ENCODE data around the gene RPS6KA5.
"Not testable (repeated sequence)": the region's sequence is repeated elsewhere in the genome, so short reads cannot be mapped to it uniquely, and the experiment has no call there.

Gene RPS6KA5

DNA sequence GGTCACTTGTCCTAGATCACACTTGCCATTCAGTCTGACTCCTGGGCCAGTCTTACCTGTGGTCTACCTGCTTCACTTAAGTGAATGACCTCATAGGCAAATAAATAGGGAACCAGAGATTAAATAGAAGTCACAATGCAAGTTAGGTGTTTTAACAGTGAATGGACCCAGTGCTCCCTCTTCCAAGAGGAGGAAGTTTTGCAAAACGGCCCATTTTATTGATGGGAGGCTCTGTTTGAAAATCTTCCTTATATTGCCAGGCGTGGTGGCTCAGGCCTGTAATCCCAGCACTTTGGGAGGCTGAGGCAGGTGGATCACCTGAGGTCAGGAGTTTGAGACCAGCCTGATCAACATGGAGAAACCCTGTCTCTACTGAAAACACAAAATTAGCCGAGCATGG, 79.8 kb downstream of the RPS6KA5 start:
- DNase-seq = not testable (repeated sequence)

DNA sequence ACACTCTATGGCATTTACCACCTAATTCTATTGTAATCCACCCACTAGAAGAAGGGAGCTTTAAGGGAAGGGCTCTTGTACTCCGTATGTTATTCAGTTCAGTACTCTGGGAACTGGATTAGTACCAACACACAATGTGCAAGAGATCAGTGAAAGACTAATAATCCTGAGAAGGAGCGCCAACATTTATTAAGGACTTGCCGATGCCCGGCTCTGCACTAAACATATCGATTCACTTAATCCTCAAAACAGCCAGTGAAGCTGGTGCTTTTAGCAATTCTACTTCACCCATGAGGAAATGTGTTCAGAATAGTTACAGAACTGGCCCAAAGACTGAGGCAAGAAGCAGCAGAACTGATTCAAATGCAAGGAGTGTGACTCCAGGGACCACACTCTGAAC, 80.9 kb downstream of the RPS6KA5 start:
- no peak for DNase-seq

DNA sequence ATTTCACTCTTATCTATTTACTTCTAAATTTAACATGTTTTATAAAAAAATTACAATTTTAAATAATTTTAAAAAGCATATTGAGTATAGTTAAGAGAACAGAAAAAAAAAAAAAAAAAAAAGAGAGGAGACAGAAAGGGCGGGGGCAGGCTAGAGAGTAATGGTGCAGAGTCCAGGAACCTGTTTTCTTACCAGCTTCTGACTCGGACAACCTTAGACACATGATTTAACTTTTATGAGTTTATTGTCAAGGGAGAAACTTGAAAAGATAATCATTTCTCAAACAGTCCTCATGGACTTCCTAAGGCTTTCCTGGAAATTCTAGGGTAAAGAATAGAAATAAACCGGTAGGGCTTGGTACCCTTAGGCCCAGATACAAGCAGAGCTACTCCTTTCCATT, 84.3 kb downstream of the RPS6KA5 start:
- DNase-seq = no peak

DNA sequence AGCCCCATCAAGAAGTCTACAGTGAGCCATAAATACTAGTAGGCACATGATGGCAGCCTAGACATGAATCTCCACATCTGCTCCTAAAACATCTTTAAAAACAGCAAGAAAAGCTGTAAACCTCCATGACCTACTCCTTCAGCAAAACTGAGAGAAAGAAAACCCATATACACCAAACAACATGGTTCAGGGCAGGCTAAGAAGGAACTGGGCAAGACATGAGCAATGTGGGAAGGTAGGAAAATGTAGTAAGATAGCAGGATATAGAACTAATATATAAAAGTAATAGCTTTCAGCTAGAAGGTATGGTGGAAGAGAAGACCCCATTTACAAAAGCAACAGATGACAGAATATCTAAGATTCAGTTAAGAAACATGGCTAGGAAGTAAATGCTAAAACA, 88.8 kb downstream of the RPS6KA5 start:
- DNase-seq = no peak

DNA sequence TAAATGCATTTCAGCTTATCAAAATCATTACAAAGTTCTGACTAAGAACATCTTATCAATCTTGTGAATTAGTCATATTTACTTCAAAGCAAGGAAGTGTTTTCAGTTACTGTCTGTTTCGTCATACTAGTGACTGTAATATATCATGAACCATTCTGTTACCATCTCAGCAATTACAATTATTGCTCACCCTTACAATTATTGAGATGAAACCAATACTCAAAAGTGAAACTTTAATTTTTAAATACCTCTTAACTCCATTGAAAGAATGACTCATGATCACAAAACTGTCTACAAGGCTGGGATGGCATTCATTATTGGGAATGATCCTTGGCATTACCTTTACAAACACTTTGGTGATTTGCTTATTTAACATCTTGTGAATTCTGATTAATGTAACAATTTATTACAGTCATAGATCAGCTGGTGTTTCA, 90.3 kb downstream of the RPS6KA5 start:
- no peak for DNase-seq

DNA sequence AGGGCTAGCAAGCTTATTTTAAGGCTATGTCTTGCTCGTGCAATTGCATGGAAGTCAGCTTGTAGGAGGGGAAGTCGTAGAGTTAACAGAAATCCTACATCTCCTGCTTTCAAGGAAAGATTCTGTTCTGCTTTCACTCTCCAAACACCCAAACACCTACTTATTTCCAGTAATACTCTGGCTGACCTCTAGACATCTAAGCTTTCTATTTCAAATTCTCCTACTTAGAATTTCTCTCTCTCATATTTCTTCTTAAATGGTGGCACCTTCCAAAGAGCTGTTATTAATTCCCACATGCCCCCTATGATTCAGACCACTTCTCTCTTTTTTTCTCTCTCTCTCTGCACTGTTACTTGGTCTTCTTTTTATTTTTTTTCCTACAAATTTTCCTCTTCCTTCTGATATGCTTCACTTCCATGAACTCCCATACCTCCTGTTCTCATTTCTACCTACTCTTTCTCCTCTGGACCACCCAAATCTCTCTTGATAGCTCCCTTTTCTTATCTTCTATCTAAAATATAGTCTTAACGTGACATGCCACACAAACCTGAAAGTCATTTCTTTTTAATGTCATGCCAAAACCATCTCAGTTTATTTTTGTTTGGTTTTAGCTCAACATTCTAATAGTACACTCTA, 90.8 kb downstream of the RPS6KA5 start:
- DNase-seq = no peak

DNA sequence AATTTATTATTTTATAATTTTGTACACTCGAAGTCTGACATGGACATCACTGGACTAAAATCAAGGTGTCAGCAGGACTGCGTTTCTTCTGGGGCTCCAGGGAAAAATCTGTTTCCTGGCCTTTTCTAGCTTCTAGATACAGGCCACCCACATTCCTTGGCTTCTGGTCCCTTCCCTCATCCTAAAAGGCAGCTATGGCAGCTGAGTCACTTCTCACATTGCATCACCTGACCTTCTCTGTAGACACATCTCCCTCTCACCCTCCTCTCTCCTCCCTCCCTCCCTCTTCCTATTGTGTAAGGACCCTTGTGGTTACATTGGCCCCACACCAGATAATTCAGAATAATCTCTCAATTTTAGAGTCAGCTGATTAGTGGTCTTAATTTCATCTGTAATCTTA, 92.4 kb downstream of the RPS6KA5 start:
- DNase-seq = no peak

DNA sequence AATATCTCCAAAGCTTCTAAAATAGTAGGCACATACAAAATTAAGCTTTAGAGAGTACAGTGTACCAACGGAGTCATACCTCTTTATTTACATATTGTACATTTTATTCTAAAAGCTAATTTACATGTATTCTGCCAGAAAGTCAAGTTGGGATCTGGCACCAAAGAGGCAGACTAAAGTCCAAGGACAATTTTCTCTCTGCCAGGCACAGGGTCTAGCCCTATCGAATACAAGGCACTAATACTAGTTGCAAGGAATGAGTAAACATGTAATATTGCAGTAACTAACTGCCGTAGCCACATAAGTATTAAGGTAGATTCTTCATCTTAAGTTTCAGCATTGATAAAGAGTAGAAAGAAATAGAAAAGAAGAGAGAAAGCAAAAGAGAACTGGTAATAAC, 93.9 kb downstream of the RPS6KA5 start:
- no peak for DNase-seq

DNA sequence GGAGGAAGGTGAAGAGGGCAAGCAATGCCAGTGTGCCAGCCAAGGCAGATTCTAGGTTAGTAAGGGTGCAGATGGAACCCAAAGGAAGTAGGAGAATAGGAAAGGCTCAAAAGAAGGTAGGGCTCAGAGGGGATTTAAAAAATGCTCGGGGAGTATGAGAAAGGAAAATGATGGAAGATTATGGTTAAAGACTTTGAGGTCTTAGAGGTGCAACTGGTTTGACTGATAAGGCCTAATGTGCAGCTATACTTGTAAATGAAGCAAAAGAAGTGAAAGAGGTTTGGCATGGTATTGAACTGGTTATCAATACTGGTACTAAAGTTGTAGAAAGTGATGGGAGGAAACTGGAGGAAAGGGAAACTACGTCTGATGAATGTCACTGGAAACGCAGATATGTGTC, 94.7 kb downstream of the RPS6KA5 start:
- no peak for DNase-seq

DNA sequence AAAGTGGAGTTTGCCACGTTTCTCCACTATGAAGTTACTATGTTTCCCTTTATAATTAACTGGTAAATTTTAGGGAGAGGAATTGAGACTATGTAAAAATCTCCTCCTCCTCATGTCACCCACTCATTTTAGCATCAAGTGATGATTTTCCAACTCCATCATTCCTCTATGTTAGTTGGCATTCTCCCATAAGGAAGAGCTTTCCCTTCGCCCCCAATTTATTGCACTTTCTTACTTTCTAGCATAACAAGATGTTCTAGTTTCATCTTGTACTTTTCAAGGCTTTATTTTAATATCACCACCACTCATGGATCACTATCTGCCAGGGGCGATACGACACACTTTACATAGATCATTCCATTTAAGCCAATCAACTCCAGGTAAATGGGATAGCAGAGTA, 97.1 kb downstream of the RPS6KA5 start:
- DNase-seq = no peak

DNA sequence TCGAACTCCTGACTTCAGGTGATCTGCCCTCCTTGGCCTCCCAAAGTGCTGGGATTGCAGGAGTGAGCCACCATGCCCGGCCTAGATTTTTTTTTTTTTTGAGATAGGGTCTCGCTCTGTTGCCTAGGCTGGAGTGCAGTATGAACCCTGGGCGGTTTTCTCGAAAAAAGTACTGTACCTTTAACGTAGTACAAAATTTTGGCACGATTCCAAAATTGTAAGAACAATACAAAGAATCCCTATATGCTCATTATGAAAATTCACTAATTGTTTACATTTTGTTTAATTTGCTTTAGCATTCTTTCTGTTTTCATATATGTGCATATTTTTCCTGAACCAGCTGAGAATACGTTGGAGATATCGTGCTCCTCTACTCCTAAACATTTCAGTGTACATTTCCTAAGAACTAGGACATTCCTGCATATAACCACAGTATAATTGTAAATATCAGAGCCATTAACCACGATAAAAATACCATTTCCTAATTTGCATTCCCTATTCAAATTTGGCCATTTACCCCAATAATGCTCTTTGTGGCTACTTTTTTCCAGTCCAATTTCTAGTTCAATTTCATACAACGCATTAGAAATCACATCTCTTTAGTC, 97.8 kb downstream of the RPS6KA5 start:
- no peak for DNase-seq

DNA sequence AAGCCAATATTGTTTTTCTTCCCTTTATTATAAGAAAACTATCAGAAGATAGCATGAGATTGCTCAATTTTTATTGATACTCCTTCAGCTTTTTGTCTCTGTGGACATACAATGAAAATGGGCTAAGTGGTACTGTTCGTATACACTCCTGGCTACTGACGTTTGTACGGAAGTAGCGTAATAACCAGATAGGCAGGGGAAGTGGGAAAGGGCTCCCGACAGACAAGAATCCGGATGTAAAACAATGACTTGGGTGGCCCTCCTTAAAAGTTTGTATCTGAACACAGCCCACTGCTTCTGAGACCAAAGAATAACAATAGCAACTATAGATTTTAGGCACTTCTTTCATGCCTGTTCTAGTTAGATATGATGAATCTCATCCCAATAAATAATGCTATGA, 99.6 kb downstream of the RPS6KA5 start:
- DNase-seq = no peak

DNA sequence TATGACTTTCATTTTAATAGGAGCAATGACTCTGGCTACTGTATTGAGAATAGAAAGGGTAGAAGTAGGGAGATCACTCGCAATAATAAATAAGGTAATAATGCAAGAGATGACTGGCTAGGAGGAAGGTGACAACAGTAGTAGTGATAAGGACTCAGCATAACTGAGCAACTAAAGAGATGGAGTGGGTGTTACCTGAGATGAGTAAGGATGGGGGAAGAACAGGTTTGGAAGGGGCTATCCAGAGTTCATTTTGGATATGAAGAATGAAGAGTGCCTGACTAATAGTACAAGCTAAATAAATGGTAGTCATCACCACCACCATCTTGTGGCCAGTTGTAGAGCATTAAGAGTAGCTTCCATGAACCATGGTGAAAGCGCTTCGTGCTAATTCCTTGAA, 101.1 kb downstream of the RPS6KA5 start:
- DNase-seq = no peak

DNA sequence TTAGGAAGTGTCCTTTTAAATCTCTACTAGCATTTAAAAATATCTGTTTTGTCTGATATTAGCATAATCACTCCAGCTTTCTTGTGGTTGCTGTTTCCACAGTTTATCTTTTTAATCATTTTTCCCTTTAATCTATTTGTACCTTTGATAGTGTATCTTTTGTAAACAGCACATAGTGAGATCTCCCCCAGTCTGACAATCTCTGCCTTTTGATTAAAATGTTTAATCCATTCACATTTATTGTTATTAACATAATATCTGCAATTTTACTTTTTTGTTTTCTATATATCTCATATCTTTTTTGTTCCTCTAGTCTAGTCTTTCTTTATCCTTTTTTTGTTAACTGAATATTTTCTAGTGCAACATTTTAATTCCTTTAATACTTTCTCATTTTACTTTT, 104.2 kb downstream of the RPS6KA5 start:
- no peak for DNase-seq

DNA sequence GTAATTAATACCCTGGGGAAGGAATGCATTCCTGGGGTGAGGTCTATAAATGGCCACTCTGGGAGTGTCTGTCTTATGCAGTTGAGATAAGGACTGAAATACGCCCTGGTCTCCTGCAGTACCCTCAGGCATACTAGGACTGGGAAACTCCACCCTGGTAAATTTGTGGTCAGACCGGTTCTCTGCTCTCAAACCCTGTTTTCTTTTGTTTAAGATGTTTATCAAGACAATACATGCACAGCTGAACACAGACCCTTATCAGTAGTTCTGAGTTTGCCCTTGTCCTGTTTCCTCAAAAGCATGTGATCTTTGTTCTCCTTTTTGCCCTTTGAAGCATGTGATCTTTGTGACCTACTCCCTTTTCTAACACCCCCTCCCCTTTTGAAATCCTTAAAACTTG, 106.8 kb downstream of the RPS6KA5 start:
- not testable (repeated sequence) for DNase-seq

DNA sequence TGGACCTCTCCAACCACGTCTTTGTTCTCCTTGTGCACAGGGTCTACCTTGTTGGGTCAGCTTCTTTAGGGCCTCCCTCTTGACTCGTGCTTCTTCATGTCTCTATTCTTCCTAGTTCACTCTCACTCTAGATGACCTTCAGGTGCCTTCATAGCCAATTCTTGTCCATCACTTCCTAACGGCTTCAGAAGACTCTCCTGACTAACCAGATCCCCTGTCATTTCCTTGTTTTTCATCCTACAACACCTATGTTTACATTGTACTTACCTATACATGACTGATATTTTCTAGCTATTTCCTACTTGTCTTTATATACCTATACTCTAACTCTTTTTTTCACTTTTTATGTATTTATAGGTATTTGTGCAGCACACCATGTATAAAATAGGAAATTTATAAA, 117.1 kb downstream of the RPS6KA5 start:
- no peak for DNase-seq

DNA sequence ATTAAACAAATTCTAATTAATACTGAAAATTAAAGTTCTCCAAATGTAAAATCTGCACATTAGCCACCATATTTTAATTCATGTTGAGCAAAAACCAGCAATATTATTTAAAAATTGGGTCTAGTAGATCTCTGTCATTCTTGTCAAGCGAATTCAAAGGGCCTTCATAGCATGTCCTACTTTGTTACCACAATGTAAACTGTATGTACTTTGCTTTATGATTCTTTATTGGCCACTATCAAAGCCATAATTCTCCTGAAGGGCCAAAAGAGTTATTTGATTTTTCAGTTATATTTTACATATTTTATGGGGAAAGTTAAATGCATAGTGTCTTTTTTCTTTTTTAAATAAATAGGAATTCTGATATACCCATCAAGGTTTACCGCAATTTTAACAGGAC, 117.9 kb downstream of the RPS6KA5 start:
- DNase-seq = no peak

DNA sequence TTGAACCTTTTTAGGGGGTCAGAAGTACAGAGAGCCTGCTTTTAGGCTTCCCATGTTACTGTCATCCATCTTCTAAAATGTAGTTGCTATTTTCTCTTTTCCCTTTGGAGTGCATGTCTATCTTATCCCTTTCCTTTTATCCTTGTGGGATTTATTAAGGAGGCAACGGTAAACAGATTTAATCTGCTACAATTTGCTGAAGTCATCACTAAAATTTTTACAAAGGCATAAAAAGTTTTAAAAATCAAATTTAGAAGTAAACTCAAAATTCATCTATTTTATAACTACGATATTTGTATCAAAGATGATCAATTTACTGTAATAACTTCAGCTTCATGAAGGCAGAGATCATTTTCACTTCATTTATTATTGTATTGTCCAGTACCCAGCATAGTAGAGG, 118.7 kb downstream of the RPS6KA5 start:
- DNase-seq = no peak

DNA sequence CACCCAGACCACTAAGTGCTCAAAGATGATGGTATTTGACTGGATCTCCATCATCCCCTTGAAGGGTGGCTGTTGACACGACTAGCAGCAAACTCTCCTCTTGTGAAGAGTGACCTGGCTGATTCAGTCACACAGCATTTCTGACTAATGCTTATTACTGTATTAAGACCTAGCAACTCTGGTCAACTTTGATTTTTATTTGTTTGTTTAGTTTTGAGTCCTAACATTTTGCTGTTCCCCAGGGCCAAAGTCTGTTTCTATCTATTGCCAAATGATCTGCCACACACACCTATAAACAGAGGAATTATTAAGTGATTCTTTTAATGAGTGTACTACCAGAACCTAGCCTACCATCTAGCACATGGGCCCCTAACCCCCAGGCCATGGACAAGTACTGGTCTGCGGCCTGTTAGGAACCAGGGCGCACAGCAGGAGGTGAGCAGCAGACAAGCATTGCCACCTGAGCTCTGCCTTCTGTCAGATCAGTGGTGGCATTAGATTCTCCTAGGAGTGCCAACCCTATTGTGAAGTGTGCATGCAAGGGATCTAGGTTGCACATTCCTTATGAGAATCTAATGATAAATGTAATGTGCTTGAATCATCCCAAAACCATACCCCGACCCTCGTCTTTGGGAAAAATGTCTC, 120.0 kb downstream of the RPS6KA5 start:
- no peak for DNase-seq

DNA sequence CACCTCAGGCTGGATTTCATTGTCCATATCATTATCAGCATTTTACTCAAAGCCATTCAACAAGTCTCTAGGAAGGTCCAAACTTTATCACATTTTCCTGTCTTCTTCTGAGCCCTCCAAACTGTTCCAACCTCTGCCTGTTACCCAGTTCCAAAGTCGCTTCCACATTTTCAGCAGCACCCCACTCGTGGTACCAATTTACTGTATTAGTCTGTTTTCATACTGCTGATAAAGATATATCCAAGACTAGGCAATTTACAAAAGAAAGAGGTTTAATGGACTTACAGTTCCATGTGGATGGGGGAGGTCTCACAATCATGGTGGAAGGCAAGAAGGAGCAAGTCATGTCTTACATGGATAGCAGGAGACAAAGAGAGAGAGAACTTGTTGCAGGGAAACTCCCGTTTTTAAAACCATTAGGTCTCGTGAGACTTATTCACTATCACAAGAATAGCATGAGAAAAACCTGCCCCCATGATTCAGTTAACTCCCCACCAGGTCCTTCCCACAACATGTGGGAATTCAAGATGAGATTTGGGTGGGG, 121.1 kb downstream of the RPS6KA5 start:
- DNase-seq = not testable (repeated sequence)

DNA sequence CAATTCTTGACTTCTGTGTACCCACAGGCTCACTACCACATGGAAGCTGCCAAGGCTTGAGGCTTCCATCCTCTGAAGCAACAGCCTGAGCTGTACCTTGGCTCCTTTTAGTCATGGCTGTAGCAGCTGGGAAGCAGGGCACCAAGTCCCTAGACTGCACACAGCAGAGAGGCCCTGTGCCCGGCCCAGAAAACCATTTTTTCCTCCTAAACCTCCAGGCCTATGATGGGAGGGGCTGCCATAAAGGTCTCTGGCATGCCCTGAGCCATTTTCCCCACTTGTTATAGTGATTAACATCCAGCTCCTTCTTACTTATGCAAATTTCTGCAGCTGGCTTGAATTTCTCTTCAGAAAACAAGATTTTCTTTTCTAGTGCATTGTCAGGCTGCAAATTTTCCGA, 121.8 kb downstream of the RPS6KA5 start:
- DNase-seq = no peak

DNA sequence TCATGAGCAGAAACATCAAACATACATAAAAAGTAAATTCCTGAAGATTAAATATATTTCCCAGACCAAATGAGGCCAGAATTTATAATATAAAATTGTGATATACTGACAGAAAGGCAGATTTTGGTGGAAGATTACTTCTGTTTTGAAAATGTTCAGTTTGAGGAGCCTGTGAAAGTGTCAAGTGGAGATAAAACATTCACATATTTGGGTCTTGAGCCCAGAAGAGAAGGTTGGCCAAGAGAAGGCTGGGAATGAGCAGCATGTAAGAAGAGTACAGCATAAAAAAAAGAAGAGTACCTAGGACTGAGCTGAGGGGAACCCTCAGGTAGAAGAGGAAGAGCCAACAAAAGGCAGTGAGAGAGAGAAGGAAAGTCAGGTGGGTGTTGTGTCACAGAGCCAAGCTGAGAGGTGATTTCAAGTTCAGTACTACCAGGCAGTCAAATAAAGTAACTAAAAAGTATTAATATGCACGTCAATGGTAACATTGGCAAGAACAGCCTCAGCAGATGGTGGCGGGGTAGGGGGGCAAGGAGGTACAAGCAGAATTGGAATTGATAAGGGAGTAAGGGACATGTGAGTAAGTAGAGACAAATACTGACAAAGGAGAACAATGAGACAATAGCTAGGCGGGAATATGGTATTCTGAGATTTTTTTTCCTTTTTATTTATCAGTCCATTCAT, 123.5 kb downstream of the RPS6KA5 start:
- DNase-seq = no peak

DNA sequence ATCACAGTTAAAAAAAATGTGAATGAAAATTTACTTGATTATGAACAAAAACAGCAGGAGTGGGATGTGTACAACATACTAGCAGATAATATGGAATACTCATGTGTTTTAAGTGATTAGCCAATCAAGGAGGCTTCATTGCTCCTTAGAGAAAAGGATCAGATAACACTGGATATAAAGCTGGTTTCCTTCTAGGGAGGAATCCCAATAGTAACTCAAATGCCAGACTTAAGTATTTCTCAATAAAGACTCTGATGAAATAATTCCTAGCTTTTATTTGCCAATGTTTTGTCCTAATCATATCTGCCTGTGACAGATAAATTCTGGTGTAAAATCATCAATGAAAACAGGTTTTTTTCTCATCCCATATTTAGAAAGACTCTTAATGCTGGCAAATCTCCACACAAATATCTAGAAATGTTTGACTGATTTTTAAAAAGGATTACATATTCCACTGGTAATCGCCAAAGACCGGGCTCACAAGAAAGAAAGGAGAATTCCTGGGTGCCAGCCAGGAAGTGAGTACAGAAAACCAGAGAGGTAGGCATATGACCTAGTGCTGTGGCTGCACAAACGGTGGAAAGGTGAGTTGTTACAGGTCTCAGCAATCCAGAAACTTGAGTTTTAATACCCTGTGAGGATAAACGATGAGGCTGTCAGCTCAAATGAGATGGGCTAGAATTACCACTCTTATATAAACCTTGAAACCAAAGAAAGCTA, 135.7 kb downstream of the RPS6KA5 start:
- no peak for DNase-seq

Measured in stimulated activated CD4-positive, alpha-beta T cell treated with anti-CD3 and anti-CD28 coated beads, Interleukin-4, amount 100 ng/mL, for 4 hours (primary cell).